Mucosa of descending colon (tissue), 3 donors: ENCODE measurements around the gene TMEM266. TPM values are rescaled to one million over a fixed set of nuclear protein-coding genes. Genes with fewer than 3 reads are reported as not detected.

Experiments used
- ATAC-seq: fragments of 200-7000 bp; cut with Tn5 transposase; one replicate; pipeline ENCODE4 v1.9.1; 2020; ENCODE audit warnings: mild to moderate bottlenecking, moderate library complexity
- DNase-seq, 3 donors: peaks; one replicate each; pipeline ENCODE4 v3.0.0-alpha.2; 2020
- H3K36me3 ChIP-seq: fragments of 200-600 bp; one replicate; pipeline ENCODE4 v1.8.0; 2021; ENCODE audit warnings: low read depth, mild to moderate bottlenecking
- H3K4me1 ChIP-seq: fragments of 200-600 bp; one replicate; pipeline ENCODE4 v1.8.0; 2021; ENCODE audit warnings: low read depth, mild to moderate bottlenecking
- H3K4me3 ChIP-seq: fragments of 200-600 bp; one replicate; pipeline ENCODE4 v1.8.0; 2021; ENCODE audit warnings: mild to moderate bottlenecking
- H3K9me3 ChIP-seq: fragments of 200-600 bp; one replicate; pipeline ENCODE4 v1.8.0; 2021; ENCODE audit warnings: mild to moderate bottlenecking
- intact Hi-C, 2 donors: fragments of 100-400 bp; cut with DNase I in 1 of 2; cut with micrococcal nuclease in 1 of 2; formaldehyde crosslinking; loops; one replicate each; pipeline versions ENCODE4 v1.11.0 to v1.11.1; 2022; cut with DNase I, micrococcal nuclease
- total RNA-seq, 3 donors: library from RNA; stranded (reverse); fragmentation: NEBNext Ultra II Directional in 2 of 3; extraction: Animal tissue kit (Norgen Biotek cat#: 25700) in 2 of 3; gene quantifications; one replicate each; pipeline versions ENCODE4 v1.2.1 to v1.2.4, GENCODE V29; 2021 to 2023
- TF ChIP-seq, protein P1 (sequence below): fragments of 200-600 bp; IDR thresholded peaks from one replicate; pipeline ENCODE4 v1.8.0; 2022; ENCODE audit warnings: antibody characterized with exemption, mild to moderate bottlenecking
- donor health status: DM: no; HTN: no; CAD: no; lungs with moderate emphysema.
- donor health status: DM: no; HTN: no; CAD: no.
- donor health status: DM: no; HTN: yes; CAD: no.

Gene TMEM266
- total RNA-seq, 3 donors from 2014 or later = 0.12 to 0.16 (median 0.14) TPM

DNA sequence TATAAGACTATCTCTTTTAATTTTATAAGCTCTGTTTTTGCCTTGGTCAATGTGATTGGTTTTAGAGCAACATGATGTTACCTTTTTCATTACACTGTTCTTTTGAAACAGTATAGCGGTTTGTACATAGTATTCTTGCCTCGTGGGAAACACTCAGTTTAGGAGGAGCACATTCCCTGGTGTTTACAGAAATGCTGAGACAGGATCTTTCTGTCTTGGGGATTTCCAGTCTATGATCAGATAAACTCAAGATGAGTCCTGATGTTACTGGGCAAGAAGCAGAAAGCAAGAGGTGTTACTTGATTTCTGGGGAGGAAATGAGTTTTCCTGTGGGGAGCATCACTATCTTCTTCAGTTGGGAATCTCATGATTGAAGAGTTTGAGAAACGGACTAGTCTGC is 2.5 kb downstream of the TMEM266 start:
- H3K4me3 ChIP-seq = no peak overlapping the region
- TF ChIP-seq, protein P1, sequence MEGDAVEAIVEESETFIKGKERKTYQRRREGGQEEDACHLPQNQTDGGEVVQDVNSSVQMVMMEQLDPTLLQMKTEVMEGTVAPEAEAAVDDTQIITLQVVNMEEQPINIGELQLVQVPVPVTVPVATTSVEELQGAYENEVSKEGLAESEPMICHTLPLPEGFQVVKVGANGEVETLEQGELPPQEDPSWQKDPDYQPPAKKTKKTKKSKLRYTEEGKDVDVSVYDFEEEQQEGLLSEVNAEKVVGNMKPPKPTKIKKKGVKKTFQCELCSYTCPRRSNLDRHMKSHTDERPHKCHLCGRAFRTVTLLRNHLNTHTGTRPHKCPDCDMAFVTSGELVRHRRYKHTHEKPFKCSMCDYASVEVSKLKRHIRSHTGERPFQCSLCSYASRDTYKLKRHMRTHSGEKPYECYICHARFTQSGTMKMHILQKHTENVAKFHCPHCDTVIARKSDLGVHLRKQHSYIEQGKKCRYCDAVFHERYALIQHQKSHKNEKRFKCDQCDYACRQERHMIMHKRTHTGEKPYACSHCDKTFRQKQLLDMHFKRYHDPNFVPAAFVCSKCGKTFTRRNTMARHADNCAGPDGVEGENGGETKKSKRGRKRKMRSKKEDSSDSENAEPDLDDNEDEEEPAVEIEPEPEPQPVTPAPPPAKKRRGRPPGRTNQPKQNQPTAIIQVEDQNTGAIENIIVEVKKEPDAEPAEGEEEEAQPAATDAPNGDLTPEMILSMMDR = no peak
- intact Hi-C loops = loop anchor here in 1 of 2 donors (10.0 kb wide), 1 partner anchor 73 kb away; no protein-coding TSS in a partner anchor
- no peak for ATAC-seq
- no peak for DNase-seq
- no peaks in the 10 kb centered on the region for H3K36me3 ChIP-seq
- H3K4me1 ChIP-seq = no peaks in the 10 kb centered on the region
- H3K9me3 ChIP-seq = no peaks in the 10 kb centered on the region

DNA sequence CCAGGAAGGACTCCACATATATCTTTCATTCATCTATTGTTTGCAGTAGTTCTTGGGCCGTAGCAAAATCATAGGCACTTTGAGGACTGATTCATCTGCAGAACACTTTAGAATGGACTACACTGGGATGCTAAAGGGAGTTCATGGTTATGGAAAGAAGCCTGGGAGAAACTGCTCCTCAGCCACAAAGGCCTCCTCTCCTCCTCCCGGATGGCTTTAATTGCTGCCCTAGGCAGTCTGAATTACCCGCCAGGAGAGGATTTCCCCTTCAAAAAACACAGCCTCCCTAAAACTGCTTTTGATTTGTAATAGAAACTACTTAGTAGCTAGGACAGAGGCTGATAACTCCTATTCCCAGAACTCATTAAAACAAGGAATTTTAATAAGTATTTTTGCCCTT is 4.6 kb downstream of the TMEM266 start:
- intact Hi-C loops = loop anchor here in 1 of 2 donors (10.0 kb wide), 1 partner anchor 70 kb away; no protein-coding TSS in a partner anchor
- ATAC-seq (no peak), DNase-seq (no peak)
- Histone ChIP-seq H3K4me3 (no peak overlapping the region), H3K36me3 (no peaks in the 10 kb centered on the region), H3K9me3 (no peaks in the 10 kb centered on the region), H3K4me1 (no peaks in the 10 kb centered on the region)
- TF ChIP-seq, protein P1 = no peak

DNA sequence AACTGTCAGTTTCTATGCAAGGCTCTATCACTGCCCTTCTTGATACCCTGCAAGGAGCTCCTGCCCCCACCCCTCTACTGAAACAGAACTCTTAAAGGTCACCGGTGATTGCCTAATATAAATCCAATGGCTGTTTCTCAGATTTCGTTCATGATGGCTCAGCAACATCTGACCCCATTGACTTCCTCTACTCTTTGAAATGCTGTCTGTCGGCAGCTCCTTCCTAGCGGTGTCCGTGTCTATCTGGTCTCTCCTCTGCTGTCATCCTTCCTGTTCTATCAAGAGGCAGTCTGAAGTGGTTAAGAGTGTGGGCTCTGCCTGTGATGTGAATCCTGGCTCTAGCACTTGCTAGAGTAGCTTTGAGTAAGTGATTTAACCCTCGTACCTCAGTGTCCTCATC is 5.5 kb downstream of the TMEM266 start:
- H3K4me1 ChIP-seq = no peaks in the 10 kb centered on the region
- H3K9me3 ChIP-seq = no peaks in the 10 kb centered on the region
- peak; percentile 30 for ATAC-seq
- DNase-seq = peak in 1 of 3 donors; percentile 8
- H3K4me3 ChIP-seq = no peak overlapping the region
- H3K36me3 ChIP-seq = no peaks in the 10 kb centered on the region
- TF ChIP-seq, protein P1 = no peak
- intact Hi-C loops = loop anchor here in 1 of 2 donors (10.0 kb wide), 1 partner anchor 70 kb away; no protein-coding TSS in a partner anchor

DNA sequence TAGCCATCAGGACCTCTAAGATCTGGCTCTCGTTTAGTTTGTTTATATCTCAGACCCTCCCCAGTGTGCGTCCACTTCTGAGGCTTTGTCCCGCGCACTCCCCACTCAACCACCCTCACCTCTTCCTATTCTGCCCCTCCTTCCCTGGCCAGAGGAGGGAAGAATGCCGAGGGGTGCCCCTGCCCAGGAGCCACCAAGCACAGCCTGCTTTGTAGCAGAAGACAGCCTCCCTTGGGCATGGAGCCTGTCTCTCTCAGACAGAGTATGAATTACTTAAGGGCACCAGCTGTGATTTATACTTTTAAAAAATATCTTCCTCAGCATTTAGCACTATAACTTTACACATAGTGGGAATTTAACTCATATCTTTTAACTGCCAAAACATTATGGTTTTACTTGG is 6.0 kb downstream of the TMEM266 start:
- no peaks in the 10 kb centered on the region for H3K36me3 ChIP-seq
- TF ChIP-seq, protein P1 = no peak
- H3K9me3 ChIP-seq = no peaks in the 10 kb centered on the region
- intact Hi-C loops = loop anchor here in 1 of 2 donors (10.0 kb wide), 1 partner anchor 69 kb away; no protein-coding TSS in a partner anchor
- H3K4me3 ChIP-seq = no peak overlapping the region
- ATAC-seq (no peak), DNase-seq (no peak)
- H3K4me1 ChIP-seq = no peaks in the 10 kb centered on the region

DNA sequence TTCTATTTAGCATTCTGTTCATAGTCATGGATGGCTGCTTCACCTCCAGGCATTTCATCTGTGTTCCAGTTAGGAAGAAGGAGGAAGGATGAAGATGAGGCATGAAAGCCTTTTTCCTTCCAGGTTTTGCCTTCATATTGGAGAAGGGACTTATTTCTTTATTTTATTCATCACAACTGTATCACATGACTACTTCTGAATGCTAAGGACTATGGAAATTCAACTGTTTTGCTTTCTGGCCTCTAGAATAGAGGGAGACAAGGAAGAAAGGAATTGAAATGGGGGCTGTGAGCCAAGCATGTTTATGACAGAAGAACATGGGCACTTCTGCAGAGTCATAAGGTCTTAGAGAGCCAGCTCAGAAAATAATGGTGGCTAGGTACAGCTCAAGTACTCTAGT is 10.4 kb downstream of the TMEM266 start:
- Histone ChIP-seq H3K4me3 (no peak overlapping the region), H3K36me3 (no peaks in the 10 kb centered on the region), H3K9me3 (no peaks in the 10 kb centered on the region), H3K4me1 (no peaks in the 10 kb centered on the region)
- intact Hi-C loops = no loop called here
- ATAC-seq (no peak), DNase-seq (no peak)
- TF ChIP-seq, protein P1 = no peak
